CD4-positive, alpha-beta T cell treated with Interleukin-4 for 4 hours (primary cell): Measurements from ENCODE around the gene OASL.
"Not testable (repeated sequence)": the region's sequence is repeated elsewhere in the genome, so short reads cannot be mapped to it uniquely, and the experiment has no call there.

Experiments
- DNase-seq: peaks from one replicate; pipeline ENCODE4 v3.0.0-alpha.2; 2020

Gene OASL

DNA sequence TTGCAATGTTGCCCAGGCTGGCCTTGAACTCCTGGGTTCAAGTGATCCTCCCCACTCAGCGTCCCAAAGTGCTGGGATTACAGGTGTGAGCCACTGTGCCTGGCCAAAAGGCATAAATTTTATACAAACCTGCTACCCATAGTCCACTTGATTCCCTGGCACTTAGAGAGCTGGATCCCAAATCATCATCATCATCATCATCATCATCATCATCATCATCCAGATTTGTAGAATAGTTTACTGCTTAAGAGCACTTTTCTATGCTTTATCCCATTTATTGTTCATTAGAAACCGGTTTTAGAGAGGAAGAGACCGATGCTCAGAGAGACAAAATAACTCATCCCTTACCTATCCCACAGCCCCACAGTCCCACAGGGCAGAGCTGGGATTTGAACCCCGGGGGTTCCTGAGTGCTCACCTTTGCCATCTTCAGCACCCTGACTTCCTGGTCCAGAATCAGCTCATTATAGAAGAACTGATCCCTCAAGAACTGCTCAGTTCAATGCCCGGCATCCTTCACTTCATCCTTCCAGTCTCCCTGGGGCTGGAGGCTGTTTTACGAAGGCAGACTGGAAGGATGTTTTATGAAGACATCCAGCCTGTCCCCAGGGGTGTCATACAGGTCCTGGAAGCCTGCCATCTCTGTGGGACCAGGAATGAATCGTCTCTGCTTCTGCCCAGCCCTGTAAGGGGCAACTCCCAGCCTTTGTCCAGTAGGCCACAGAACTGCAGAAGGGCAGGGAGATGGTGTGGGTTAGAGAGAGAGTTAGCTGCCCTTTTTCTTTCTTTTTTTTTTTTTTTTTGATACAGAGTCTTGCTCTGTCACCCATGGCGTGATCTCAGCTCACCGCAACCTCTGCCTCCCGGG, 20.2 kb upstream of the OASL start:
- no peak for DNase-seq

DNA sequence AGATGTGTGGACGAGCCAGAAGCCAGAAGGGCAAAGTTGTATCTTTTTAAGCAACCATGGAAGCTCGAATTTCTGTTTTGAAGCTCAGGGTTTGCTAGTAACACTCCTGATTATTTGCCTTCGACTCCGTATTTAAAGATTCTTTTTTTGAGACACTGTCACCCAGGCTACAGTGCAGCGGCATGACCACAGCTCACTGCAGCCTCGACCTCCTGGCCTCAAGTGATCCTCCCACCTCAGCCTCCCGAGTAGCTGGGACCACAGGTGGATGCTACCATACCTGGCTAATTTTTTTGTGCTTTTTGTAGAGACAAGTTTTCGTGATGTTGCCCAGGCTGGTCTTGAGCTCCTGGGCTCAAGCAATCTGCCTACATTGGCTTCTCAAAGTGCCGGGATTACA, 18.7 kb upstream of the OASL start:
- DNase-seq: no peak

DNA sequence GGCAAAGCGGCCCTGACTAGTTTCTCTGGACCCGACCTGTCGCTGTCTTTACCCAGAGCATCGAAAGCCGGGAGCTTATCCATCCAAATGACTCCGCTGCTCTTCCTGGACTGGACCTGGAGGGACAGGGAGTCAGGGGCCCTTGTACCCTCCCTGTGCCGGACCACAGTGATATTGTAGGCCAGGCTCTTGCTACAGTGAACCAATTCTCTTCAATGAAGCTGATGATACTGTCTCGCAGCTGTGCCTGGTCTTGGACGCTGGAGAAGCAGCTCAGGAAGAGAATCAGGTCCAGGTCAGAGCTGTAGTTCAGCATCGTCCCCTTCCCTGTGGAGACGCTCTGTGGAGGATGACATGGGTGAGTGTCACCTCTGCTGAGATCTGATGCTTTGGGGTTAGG, 14.7 kb upstream of the OASL start:
- DNase-seq: no peak

DNA sequence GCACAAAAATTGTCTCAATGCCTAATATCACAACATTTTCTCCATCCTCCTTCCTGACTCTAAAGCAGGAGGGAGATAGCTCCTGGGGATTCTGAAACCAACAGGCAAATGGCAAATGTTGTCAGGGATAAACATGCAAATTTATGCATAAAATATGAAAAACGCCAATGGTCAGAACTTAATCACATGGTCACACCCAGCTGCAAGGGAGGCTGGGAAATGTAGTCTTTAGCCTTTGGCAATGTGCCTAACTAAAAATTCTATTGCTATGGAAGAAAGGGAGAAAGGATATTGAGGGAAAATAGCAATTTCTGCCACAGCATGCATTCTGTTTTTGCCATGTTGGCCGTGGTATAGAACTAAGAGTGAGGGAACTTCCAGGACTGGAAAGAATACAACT, 11.7 kb upstream of the OASL start:
- no peak for DNase-seq

DNA sequence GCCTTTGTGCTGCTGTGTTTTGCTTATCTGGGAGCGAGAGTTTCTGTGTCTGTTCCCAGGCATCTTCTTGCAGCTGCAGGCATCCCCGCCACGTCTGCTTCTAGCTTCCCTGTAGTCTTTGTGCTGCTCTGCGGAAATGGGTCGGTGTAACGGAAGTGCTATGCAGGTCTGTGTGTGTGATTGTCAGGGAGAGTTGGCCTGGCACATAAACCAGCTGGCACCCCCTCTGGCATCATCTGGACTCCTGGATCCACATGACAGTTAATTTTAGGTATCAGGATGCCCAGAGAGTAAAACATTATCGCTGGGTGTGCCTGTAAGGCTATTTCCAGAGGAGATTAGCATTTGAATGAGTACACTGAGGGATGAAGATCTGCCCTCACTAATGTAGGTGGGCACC, 9.4 kb upstream of the OASL start:
- no peak for DNase-seq

DNA sequence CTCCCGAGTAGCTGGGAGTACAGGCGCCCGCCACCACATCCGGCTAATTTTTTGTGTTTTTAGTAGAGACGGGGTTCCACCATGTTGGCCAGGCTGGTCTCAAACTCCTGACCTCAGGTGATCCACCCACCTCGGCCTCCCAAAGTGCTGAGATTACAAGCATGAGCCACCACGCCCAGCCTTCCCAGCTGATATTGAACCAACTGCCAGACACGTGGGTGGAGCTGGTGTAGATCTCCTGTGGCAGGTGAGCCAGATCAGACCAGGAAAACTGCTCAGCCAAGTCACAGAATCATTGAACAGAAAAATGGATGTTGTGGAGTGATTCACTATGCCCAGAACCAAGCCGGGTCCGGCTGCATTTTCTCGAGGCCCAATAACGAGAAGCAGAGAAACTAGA, 8.4 kb upstream of the OASL start:
- DNase-seq: not testable (repeated sequence)

DNA sequence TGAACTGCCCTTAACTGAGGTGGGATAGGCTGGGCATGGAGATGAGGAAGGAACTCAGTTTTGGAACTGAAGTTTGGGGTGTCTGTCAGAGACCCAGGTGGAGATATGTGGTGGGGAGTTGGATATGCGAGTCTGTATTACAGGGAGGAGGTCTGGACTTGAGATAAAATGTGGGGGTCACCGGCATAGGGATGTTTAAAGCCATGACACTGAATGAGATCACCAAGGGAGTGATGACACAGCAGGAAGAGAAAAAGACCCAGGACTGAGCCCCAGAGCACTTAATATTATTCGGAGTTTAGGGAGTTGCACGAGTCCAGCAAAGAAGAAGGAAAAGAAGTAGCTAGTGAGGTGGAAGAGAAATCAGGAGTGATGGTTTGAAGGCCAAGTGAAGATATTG, 4.0 kb upstream of the OASL start:
- no peak for DNase-seq

DNA sequence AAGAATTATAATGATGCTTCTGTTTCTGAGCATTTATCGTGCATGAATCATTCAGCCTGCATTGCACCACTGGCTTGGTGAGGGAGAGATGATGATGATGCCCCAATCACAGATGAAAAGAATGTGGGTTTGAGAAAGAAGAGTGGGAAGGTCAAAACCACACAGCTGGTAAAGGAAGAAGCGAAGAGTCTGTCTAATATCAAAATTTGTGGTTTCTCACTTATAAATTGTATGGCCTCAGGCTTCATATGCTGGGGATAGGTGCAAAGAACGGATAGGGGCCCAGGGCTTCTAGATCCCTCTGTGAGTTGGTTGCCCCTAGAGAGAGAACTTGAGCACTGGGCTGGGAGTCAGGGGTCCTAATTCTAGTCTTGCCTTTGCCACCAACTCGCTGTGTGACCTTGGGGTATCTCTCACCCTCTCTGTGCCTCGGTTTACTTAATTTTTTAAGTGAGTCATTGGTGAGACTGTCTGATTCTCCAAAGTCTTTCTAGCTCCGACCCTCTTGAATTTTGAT, 2.2 kb downstream of the OASL start:
- peak; percentile 81 for DNase-seq

DNA sequence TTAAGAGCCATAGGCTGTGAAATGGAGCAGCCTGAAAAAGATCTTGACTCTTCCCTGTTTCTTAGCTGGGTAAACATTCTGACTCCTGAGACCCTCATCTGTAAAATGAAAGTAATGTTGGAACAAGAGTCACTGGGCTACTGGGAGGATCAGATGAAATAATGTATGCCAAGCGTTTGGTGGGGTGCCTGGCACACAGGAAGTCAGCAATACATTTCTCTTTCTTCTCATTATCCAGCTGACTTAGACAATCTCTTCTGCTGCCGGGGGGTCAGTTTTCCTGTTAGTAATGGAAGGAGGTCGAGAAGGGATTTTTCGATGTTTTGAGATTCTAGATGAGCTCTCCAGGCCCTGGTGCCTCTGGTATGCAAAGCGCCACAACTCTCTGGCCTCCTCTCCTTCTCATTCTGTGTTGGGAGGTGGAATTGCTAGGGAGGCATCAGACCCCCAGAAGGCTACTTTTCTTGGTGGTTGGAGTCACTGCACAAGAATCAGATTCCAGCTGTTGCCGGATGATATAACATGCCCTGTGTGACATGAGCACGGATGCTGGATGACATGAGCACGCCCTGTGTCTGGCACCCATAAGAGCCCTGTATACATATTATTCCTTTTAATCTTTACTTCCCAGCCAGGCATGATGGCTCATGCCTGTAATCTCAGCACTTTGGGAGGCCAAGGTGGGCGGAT, 4.3 kb downstream of the OASL start:
- no peak for DNase-seq

DNA sequence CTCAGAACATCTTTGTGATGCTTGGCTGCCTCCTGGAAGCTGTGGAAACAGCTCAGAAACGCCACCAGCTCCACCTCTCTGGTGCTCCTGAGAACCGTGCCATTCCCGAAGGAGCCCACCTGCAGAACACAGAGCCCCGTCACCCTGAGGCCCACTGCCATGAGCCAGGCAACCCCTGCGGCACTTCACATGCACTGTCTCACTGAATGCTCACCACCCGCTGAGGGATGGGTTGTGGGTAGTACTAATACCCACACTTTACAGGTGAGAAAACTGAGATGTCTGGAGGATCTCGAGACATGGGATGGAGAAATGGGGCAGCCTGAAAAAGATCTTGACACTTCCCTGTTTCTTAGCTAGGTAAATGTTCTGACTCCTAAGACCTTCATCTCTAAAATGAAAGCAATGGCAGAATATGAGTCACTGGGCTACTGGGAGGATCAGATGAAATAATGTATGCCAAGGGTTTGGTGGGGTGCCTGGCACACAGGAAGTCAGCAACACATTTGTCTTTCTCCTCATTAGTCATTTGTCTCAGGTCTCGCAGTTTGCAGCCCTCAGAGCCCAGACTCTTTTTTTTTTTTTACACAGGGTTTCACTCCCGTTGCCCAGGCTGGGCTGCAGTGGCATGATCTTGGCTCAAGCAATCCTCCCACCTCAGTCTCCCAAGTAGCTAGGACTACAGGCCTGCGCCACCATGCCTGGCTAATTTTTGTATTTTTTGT, 5.3 kb downstream of the OASL start:
- DNase-seq: peak; percentile 92

DNA sequence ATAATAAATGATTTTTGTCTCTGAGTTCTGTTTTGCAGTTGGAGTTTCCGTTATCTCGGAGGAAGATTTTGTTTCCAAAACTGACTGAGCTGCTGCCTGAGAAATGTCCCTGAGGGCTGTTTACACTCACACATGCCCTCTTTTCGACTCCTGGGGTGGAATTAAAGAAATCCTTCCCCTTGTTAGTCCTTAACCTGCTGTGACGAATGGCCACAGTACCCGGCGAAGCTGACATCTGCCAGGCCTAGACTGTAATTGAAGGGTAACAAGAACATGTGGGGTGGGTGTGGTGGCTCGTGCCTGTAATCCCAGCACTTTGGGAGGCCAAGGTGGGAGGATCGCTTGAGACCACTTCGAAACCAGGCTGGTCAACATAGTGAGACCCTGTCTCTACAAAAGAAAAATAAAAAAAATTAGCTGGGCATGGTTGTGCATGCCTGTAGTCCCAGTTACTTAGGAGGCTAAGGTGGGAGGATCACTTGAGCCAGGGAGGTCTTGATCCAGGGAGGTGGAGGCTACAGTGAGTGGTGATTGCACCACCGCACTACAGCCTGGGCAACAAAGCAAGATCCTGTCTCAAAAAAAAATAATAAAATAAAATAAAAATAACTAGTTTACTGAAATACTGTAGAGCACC, 8.4 kb downstream of the OASL start:
- DNase-seq: no peak

DNA sequence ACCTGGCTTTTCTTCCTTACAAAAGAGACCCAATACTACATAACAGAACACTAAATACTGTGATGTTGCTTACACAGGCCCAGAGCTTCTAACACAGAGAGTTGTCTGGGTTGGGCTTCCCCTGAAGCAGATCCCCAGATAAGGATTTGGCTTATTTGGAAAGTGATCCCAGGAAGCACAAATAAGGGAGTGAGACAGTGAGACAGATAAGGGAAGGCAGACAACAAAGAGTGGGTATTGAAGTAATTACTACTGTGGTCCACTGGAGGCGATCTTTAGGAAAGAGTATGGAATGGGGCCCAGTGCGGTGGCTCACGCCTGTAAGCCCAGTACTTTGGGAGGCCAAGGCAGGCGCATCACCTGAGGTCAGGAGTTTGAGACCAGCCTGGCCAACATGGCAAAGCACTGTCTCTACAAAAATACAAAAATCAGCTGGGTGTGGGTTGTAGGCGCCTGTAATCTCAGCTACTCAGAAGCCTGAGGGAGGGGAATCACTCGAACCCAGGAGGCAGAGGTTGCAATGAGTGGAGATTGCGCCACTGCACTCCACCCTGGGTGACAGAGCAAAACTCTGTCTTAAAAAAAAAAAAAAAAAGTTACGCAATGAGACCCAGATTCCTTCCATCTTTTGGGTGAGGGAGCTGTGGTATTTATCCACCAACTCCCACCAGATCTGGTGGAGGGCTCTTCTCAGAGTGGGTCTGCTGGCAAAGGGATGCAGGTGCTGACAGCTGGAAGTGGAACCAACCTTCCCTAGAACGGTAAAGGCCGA, 12.6 kb downstream of the OASL start:
- no peak for DNase-seq

DNA sequence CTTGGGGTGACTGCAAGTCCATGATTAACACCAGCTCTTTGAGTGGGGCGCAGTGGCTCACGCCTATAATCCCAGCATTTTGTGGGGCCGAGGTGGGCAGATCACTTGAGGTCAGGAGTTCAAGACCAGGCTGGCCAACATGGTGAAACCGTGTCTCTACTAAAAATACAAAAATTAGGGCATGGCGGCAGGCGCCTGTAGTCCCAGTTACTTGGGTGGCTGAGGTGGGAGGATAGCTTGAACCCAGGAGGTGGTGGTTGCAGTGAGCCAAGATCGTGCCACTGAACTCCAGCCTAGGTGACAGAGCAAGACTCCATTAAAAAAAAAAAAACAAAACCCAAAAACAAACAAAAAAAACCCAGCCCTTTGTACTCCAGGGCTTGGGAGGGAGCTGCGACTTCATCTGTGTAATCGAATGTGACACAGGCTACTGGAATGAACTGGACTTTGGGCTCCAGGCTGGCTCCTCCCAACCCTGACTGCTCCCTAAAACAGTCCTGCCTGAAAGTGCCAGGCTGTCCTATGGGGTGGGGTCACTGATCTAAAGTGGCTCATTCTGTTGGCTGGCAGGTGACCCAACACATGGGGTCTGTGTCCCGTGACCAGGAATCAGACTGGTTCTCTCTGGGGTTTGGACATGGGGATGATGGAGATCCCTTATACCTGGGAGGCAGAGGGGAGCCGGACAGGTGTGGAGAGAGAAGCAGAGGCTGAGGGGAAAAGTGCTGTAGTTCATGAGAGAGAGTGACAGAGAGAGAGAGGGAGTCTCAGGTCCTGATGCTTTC, 13.4 kb downstream of the OASL start:
- DNase-seq: no peak

DNA sequence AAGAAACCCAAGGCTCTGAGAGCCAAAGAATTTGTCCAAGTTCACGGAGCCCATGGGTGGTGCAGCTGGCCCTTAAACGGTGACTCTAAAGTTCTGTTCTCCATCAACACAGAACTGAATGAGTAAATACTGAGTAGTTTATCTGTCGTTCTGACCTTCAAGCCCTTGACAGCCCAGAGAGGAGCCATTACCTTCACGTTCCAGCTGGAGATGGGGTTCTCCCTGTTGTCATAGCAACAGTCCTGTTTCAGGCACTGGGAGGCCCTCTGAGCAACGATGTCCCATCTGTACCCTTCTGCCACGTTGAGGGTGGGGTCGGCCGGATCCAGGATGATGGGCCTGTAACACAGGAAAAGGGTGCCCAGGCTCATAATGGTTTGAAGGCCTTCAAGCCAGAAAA, 15.2 kb downstream of the OASL start:
- DNase-seq: no peak

DNA sequence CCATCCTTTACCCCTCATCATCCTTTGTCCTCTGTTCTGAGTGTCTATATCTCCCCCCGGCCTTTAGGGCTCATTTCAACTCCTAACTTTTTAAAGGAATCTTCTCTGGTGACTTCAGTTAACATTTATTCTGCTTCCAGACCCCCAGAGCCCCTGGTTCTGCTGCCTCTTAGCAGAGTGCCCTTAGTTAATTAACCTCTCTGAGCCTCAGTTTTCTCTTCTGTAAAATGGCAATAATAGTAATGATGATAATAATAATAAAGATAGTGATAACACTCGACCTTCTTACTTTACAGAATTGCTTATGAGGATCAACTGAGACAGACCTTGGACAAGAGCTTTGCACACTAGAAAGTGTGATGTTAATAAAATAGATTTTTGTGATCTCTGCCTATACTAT, 16.3 kb downstream of the OASL start:
- no peak for DNase-seq

DNA sequence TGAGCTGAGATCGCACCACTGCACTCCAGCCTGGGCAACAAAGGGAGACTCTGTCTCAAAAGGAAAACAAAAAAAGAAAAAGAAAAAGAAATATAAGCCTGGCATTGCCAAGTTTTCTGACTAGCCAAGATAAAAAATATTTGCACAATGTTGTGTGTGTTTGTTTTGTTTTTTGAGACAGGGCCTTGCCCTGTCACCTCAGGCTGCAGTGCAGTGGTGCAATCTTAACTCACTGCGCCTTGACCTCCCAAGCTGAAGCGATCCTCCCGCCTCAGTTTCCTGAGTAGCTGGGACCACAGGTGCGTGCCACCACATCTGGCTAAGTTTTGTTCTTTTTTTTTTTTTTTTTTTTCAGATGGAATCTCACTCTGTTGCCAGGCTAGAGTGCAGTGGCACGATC, 17.3 kb downstream of the OASL start:
- DNase-seq: no peak

DNA sequence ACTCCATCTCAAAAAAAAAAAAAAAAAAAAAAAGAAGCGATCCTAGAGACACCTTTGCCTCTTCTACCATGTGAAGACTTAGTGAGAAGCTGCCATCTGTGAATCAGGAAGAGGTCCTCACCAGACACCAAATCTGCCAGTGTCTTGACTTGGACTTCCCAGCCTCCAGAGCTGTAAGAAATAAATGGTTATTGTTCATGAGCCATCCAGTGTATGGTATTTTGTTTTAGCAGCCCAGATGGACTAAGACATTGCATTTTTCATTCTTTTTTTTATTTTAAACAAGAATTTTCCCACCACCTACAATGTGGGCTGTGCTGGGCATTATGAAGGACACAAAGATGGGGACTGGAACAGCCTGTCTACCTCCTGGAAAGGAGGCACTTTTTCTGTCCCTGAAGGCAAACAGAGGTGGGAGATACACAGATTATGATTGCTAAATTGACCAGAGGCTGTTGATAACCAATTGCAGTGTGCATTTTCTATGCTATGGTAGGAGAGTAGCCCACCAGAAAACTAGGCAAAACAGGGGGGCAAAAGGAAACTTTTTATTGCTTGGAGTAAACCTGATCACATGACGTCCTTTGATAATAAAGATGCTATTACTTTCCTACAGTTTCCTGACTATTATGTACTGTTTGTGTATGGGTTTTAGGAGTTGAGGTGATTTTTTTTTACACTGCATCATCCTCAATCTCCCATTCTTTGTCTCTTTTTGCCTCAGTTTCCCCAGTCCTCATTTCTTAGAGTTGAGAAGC, 20.0 kb downstream of the OASL start:
- DNase-seq: no peak

DNA sequence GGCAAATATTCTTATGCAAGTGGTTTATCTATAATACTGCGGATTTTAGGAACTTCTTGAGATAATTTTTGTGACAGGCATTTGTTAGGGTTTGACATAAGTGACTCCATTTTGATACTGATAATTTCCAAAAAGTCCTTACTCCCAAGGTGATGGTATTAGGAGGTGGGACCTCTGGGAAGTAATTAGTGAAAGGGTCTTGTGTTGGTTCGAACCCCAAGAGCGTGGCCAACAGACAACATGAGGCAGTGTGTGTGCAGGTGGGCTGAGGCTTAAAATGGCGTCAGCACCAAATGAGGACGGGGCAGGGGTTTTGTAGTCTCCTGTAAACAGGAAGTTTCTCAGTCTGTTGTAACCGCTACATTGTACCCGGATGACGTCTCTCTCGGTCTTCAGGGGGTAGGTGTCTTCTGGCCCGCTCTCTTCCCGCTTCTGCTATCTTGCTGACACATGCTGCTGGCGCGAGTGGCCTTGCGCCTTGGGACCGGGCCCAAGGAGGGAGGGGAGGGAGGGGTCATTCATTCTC, 21.0 kb downstream of the OASL start:
- no peak for DNase-seq

DNA sequence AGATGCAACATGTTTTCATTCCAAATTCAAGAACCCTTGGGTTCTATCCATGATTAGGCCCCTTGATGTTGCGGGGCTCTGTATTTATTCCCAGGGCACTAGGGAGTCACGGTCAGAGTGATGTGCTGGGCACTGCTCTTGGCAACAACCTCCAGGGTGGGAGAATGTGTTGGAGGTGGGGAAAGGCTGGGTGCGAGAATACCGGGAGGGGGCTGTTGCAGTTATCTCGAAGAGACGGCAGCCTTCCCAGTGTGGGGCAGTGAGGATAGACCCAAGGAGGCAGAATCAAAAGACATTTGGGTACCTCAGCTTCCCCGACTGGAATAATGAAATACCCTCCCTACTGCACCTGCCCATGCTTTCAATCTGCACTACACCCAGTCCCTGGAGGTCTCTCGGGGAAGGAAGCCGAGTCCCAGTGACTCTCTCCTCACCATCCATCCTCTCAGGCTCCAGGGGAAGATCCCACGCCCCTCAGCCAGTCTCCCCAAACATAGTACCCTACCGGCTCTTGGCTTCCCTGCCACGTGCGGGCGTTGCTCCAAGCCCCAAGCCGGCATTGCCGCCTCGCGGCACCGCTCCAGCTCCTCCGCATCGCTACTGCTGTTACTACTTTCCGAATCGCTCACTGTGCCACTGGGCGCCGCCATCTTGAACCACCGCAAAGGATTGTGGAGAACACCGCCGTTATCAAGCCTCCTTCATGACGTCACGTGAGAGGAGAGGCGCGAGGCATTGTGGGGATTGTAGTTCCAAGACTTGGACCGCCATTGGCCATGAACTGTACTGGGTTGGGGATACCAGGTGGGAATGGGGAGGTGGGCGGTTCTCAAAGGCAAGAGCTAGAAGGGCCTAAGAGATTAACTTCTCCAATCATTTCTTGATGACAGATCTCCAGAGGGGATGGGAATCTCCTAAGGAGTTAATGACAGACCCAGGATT, 22.9 kb downstream of the OASL start, which contains the start of gene C12orf43:
C12orf43 (minus strand) TSS at position 663 of the 942 bp plus-strand sequence; CDS start at position 650, 13 bp downstream.
- DNase-seq: peak; percentile 92
